Ishikawa (cell line): ENCODE results near the gene ATP6V1F.

ENCODE experiments used
- CEBPB ChIP-seq: IDR thresholded peaks from 2 replicates; pipeline ENCODE4 v1.6.1; 2012
- CREB1 ChIP-seq: IDR thresholded peaks from 2 replicates; pipeline ENCODE4 v1.6.1; 2012; ENCODE audit warnings: low read depth
- EGR1 ChIP-seq: IDR thresholded peaks from 2 replicates; pipeline ENCODE4 v1.6.1; 2012
- EP300 ChIP-seq: IDR thresholded peaks from 2 replicates; pipeline ENCODE4 v1.6.1; 2012; ENCODE audit warnings: borderline replicate concordance
- FOXM1 ChIP-seq: IDR thresholded peaks from 2 replicates; pipeline ENCODE4 v1.6.1; 2012; ENCODE audit warnings: low read depth, borderline replicate concordance
- NFIC ChIP-seq: IDR thresholded peaks from 2 replicates; pipeline ENCODE4 v1.6.1; 2012
- RAD21 ChIP-seq: IDR thresholded peaks from 2 replicates; pipeline ENCODE4 v1.6.1; 2012; ENCODE audit warnings: low read depth
- TAF1 ChIP-seq: IDR thresholded peaks from 2 replicates; pipeline ENCODE4 v1.6.1; 2012; ENCODE audit warnings: low read depth, mild to moderate bottlenecking
- TCF12 ChIP-seq: IDR thresholded peaks from 2 replicates; pipeline ENCODE4 v1.6.1; 2012; ENCODE audit warnings: low read depth
- TEAD4 ChIP-seq: IDR thresholded peaks from 2 replicates; pipeline ENCODE4 v1.6.1; 2012
- YY1 ChIP-seq: IDR thresholded peaks from 2 replicates; pipeline ENCODE4 v1.6.1; 2012; ENCODE audit warnings: low read depth
- ZBTB7A ChIP-seq: IDR thresholded peaks from 2 replicates; pipeline ENCODE4 v1.6.1; 2012; ENCODE audit warnings: low read depth
- TF ChIP-seq, protein P1 (sequence below): IDR thresholded peaks from 2 replicates; pipeline ENCODE4 v1.6.1; 2012
- TF ChIP-seq, protein P2 (sequence below): IDR thresholded peaks from 2 replicates; pipeline ENCODE4 v1.6.1; 2012
- TF ChIP-seq, protein P3 (sequence below): IDR thresholded peaks from 2 replicates; pipeline ENCODE4 v1.6.1; 2012; ENCODE audit warnings: low read depth, mild to moderate bottlenecking

ATP6V1F gene

GRCh38 chr7:128840326-128841170, 22.1 kb upstream of the ATP6V1F start:
- TF ChIP-seq TCF12 (no peak), NFIC (no peak), YY1 (no peak)
- TF ChIP-seq, protein P1, sequence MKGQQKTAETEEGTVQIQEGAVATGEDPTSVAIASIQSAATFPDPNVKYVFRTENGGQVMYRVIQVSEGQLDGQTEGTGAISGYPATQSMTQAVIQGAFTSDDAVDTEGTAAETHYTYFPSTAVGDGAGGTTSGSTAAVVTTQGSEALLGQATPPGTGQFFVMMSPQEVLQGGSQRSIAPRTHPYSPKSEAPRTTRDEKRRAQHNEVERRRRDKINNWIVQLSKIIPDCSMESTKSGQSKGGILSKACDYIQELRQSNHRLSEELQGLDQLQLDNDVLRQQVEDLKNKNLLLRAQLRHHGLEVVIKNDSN, result no peak
- TF ChIP-seq, protein P2, sequence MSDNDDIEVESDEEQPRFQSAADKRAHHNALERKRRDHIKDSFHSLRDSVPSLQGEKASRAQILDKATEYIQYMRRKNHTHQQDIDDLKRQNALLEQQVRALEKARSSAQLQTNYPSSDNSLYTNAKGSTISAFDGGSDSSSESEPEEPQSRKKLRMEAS, result no peak

- TF ChIP-seq RAD21 (no peak), NFIC (no peak), ZBTB7A (no peak), TAF1 (no peak), TCF12 (no peak), TEAD4 (no peak), YY1 (no peak), FOXM1 (no peak), EGR1 (no peak), EP300 (no peak), CREB1 (no peak), CEBPB (no peak)
- TF ChIP-seq, protein P1, result no peak
- TF ChIP-seq, protein P3, sequence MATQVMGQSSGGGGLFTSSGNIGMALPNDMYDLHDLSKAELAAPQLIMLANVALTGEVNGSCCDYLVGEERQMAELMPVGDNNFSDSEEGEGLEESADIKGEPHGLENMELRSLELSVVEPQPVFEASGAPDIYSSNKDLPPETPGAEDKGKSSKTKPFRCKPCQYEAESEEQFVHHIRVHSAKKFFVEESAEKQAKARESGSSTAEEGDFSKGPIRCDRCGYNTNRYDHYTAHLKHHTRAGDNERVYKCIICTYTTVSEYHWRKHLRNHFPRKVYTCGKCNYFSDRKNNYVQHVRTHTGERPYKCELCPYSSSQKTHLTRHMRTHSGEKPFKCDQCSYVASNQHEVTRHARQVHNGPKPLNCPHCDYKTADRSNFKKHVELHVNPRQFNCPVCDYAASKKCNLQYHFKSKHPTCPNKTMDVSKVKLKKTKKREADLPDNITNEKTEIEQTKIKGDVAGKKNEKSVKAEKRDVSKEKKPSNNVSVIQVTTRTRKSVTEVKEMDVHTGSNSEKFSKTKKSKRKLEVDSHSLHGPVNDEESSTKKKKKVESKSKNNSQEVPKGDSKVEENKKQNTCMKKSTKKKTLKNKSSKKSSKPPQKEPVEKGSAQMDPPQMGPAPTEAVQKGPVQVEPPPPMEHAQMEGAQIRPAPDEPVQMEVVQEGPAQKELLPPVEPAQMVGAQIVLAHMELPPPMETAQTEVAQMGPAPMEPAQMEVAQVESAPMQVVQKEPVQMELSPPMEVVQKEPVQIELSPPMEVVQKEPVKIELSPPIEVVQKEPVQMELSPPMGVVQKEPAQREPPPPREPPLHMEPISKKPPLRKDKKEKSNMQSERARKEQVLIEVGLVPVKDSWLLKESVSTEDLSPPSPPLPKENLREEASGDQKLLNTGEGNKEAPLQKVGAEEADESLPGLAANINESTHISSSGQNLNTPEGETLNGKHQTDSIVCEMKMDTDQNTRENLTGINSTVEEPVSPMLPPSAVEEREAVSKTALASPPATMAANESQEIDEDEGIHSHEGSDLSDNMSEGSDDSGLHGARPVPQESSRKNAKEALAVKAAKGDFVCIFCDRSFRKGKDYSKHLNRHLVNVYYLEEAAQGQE, result no peak
- TF ChIP-seq, protein P2, result no peak
Observed at GRCh38 chr7:128841171-128841690, 21.4 kb upstream of the ATP6V1F start.

- TF ChIP-seq CEBPB, result no peak
- TF ChIP-seq RAD21, result peak; percentile 49
- no peak for TF ChIP-seq EP300
- no peak for TF ChIP-seq TCF12
- TF ChIP-seq TAF1, result no peak
- no peak for TF ChIP-seq CREB1
- TF ChIP-seq YY1, result no peak
- TF ChIP-seq, protein P1, result peak; percentile 49
- no peak for TF ChIP-seq TEAD4
- TF ChIP-seq, protein P3, result no peak
- TF ChIP-seq NFIC, result no peak
- TF ChIP-seq FOXM1, result no peak
- TF ChIP-seq, protein P2, result peak; percentile 64
- peak; percentile 61 for TF ChIP-seq EGR1
- TF ChIP-seq ZBTB7A, result no peak
Observed at GRCh38 chr7:128841921-128842673, 20.6 kb upstream of the ATP6V1F start.

DNA sequence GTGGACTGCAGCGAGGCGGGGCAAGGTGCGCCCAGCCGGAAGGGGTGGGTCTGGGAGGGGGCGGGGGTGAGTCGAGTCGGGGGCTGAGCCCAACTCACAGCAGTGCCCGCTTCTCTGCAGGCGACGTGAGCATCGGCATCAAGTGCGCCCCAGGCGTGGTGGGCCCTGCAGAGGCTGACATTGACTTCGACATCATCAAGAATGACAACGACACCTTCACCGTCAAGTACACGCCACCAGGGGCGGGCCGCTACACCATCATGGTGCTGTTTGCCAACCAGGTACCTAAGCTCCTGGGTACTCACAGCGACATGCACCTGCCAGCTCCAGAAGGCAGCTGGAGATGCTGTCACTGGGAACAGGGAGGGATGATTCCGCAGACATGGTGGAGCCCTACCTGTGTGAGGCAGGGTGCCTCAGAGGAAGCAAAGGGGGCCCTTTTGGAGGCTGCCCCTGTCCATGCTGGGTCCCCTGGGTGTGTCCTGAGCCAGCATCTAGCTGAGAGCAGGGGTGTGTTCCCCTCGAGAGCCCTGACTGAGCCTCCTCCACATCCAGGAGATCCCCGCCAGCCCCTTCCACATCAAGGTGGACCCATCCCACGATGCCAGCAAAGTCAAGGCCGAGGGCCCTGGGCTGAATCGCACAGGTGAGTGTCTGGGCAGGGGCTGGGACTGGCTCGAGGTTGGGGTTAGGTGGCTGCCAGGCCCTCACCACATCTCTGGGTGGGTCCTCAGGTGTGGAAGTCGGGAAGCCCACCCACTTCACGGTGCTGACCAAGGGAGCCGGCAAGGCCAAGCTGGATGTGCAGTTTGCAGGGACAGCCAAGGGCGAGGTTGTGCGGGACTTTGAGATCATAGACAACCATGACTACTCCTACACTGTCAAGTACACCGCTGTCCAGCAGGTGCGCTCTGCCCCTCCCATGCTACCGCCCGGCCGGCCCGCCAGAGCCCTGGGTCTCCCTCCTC, 19.7 kb upstream of the ATP6V1F start:
- TF ChIP-seq CEBPB (no peak), ZBTB7A (no peak), EGR1 (no peak), CREB1 (no peak), TCF12 (no peak), RAD21 (no peak), NFIC (no peak), YY1 (no peak), FOXM1 (no peak), EP300 (no peak), TAF1 (no peak)
- TF ChIP-seq, protein P1, result no peak
